GM23338 (cell line): ENCODE data around the gene KCNAB1. TPM values are rescaled to one million over a fixed set of nuclear protein-coding genes. Genes with fewer than 3 reads are reported as not detected.

Source experiments
- ATAC-seq: fragments of 200-7000 bp; cut with Tn5 transposase; 3 replicates; pipeline ENCODE4 v1.9.1; 2020
- DNase-seq: peaks from one replicate; pipeline ENCODE4 v3.0.0-alpha.2; 2015; ENCODE audit warnings: low spot score
- H2AFZ ChIP-seq: fragments of 200-600 bp; sonication (generic); 2 replicates; pipeline ENCODE4 v1.8.0; 2016; ENCODE audit warnings: antibody characterized with exemption, mild to moderate bottlenecking, moderate library complexity
- H3F3A ChIP-seq: fragments of 200-600 bp; sonication (generic); replicated peaks from 2 replicates; pipeline ENCODE4 v1.8.0; 2017; ENCODE audit warnings: antibody characterized with exemption, mixed run types, low read depth
- H3K27ac ChIP-seq: fragments of 200-600 bp; sonication (generic); 2 replicates; pipeline ENCODE4 v1.6.1; 2016; ENCODE audit warnings: low read depth
- H3K27me3 ChIP-seq: fragments of 200-600 bp; sonication (generic); 2 replicates; pipeline ENCODE4 v1.8.0; 2016; ENCODE audit warnings: mild to moderate bottlenecking, mixed run types, moderate library complexity; ENCODE audit not compliant: insufficient read depth
- H3K36me3 ChIP-seq: fragments of 200-600 bp; sonication (generic); 2 replicates; pipeline ENCODE4 v1.8.0; 2016; ENCODE audit warnings: mild to moderate bottlenecking; ENCODE audit not compliant: insufficient read depth
- H3K4me1 ChIP-seq: fragments of 200-600 bp; sonication (generic); 2 replicates; pipeline ENCODE4 v1.8.0; 2016; ENCODE audit warnings: mild to moderate bottlenecking, moderate library complexity; ENCODE audit not compliant: insufficient read depth
- H3K4me2 ChIP-seq: fragments of 200-600 bp; sonication (generic); 2 replicates; pipeline ENCODE4 v1.7.1; 2017; ENCODE audit warnings: mixed run types
- H3K4me3 ChIP-seq: fragments of 200-600 bp; sonication (generic); 2 replicates; pipeline ENCODE4 v1.6.1; 2016; ENCODE audit warnings: mixed run types
- H3K79me2 ChIP-seq: fragments of 200-600 bp; sonication (generic); replicated peaks from 2 replicates; pipeline ENCODE4 v1.8.0; 2017; ENCODE audit warnings: mild to moderate bottlenecking; ENCODE audit not compliant: insufficient read depth
- H3K9me2 ChIP-seq: fragments of 200-600 bp; sonication (generic); 2 replicates; pipeline ENCODE4 v1.8.0; 2017; ENCODE audit not compliant: insufficient read depth
- H4K20me1 ChIP-seq: fragments of 200-600 bp; sonication (generic); replicated peaks from 2 replicates; pipeline ENCODE4 v1.8.0; 2017; ENCODE audit warnings: mild to moderate bottlenecking; ENCODE audit not compliant: insufficient read depth
- H3K27ac Mint-ChIP-seq: 2 replicates; pipeline ENCODE4 v1.8.0; 2020; ENCODE audit warnings: inconsistent platforms, mild to moderate bottlenecking, moderate library complexity, mixed read lengths
- H3K27me3 Mint-ChIP-seq: 3 replicates; pipeline ENCODE4 v1.8.0; 2022; ENCODE audit warnings: low read depth, mild to moderate bottlenecking, moderate library complexity, mixed read lengths, inconsistent platforms; ENCODE audit not compliant: insufficient read depth, poor library complexity
- H3K36me3 Mint-ChIP-seq: 3 replicates; pipeline ENCODE4 v1.8.0; 2021; ENCODE audit warnings: low read depth, mild to moderate bottlenecking, inconsistent platforms, moderate library complexity, mixed read lengths
- H3K4me1 Mint-ChIP-seq: 3 replicates; pipeline ENCODE4 v1.8.0; 2020; ENCODE audit warnings: mild to moderate bottlenecking, inconsistent platforms, mixed read lengths
- H3K4me3 Mint-ChIP-seq: 3 replicates; pipeline ENCODE4 v1.8.0; 2021; ENCODE audit warnings: moderate library complexity, mild to moderate bottlenecking, inconsistent platforms, mixed read lengths
- H3K9me3 Mint-ChIP-seq: 3 replicates; pipeline ENCODE4 v1.8.0; 2020; ENCODE audit warnings: moderate library complexity, mild to moderate bottlenecking, inconsistent platforms, mixed read lengths
- CREB1 ChIP-seq: fragments of 250-450 bp; sonication (Bioruptor Pico); IDR thresholded peaks from 2 replicates; pipeline ENCODE4 v1.5.0; 2020; ENCODE audit warnings: low read depth, mild to moderate bottlenecking, moderate library complexity
- ETS1 ChIP-seq: IDR thresholded peaks from 2 replicates; pipeline ENCODE4 v1.6.1; 2016; ENCODE audit warnings: antibody characterized with exemption
- EZH2 ChIP-seq: fragments of 200-600 bp; sonication (generic); IDR thresholded peaks from one replicate; pipeline ENCODE4 v1.8.0; 2017; ENCODE audit warnings: antibody characterized with exemption, mild to moderate bottlenecking, low read depth; ENCODE audit not compliant: unreplicated experiment
- EZH2phosphoT487 ChIP-seq: fragments of 200-600 bp; sonication (generic); IDR thresholded peaks from one replicate; pipeline ENCODE4 v1.8.1; 2018; ENCODE audit warnings: antibody characterized with exemption; ENCODE audit not compliant: unreplicated experiment
- NANOG ChIP-seq: IDR thresholded peaks from 2 replicates; pipeline ENCODE4 v1.6.1; 2016; ENCODE audit warnings: antibody characterized with exemption, borderline replicate concordance
- POLR2AphosphoS5 ChIP-seq: IDR thresholded peaks from 2 replicates; pipeline ENCODE4 v1.6.1; 2016; ENCODE audit warnings: antibody characterized with exemption, low read depth
- STAT1 ChIP-seq: IDR thresholded peaks from one replicate; pipeline ENCODE4 v1.6.1; 2016; ENCODE audit warnings: antibody characterized with exemption; ENCODE audit not compliant: unreplicated experiment
- ZNF114 ChIP-seq: fragments of 250-450 bp; sonication (Bioruptor Pico); IDR thresholded peaks from 2 replicates; pipeline ENCODE4 v1.5.0; 2020; ENCODE audit warnings: mild to moderate bottlenecking, moderate library complexity
- ZNF331 ChIP-seq: fragments of 250-450 bp; sonication (Bioruptor Pico); IDR thresholded peaks from 2 replicates; pipeline ENCODE4 v1.5.0; 2020; ENCODE audit warnings: low read depth, mild to moderate bottlenecking, moderate library complexity
- ZNF462 ChIP-seq: fragments of 250-450 bp; sonication (Bioruptor Pico); IDR thresholded peaks from 2 replicates; pipeline ENCODE4 v1.5.0; 2020; ENCODE audit warnings: mild to moderate bottlenecking, moderate library complexity
- polyA plus RNA-seq: library from polyadenylated mRNA; unstranded; fragments of >200 nt; fragmentation: Nextera tagmentation; extraction: Ambion mirVana; gene quantifications from 2 replicates; pipeline ENCODE4 v1.2.1, GENCODE V29; 2016
- total RNA-seq: library from RNA; depleted of rRNA; stranded (reverse); fragments of >200 nt; shearing (Covaris generic); gene quantifications from 2 replicates; pipeline ENCODE4 v1.2.3, GENCODE V29; 2014

Gene KCNAB1
- total and polyA plus RNA-seq, 2 experiments from 2014 or later: 0.69 to 2.6 TPM

GRCh38 chr3:156332304-156332703 is 211.9 kb downstream of the KCNAB1 start (continued):
- TF ChIP-seq STAT1: no peak
- TF ChIP-seq EZH2phosphoT487: no peak
- no peak for TF ChIP-seq ETS1

- Mint-ChIP-seq H3K27me3 (peaks cover 3% of the 10 kb centered on the region), H3K27ac (no peak overlapping the region; the same call in 1 of the 2 replicates), H3K4me3 (no peak overlapping the region), H3K9me3 (no peaks in the 10 kb centered on the region), H3K4me1 (peaks cover 13% of the 10 kb centered on the region), H3K36me3 (no peaks in the 10 kb centered on the region)
- Histone ChIP-seq H3K36me3 (no peaks in the 10 kb centered on the region), H3K27me3 (no peaks in the 10 kb centered on the region), H4K20me1 (no peaks in the 10 kb centered on the region), H3K79me2 (no peaks in the 10 kb centered on the region), H3K9me2 (0 out of 2 replicates have a peak, but pooled peaks cover 8% of the 10 kb centered on the region), H3K4me1 (peaks cover 9% of the 10 kb centered on the region; the same call in 1 of the 2 replicates), H3K4me3 (no peak overlapping the region), H3K27ac (0 out of 2 replicates have a peak overlapping the region, but pooled peaks have one; percentile 8), H2AFZ (peak overlapping the region; percentile 56), H3K4me2 (no peak overlapping the region), H3F3A (no peaks in the 10 kb centered on the region)
- DNase-seq: no peak
- peak; percentile 87 for ATAC-seq
- no peak for TF ChIP-seq ZNF114 (CRISPR knock-in tag)
- no peak for TF ChIP-seq NANOG
- no peak for TF ChIP-seq POLR2AphosphoS5
- no peak for TF ChIP-seq EZH2
- TF ChIP-seq CREB1 (CRISPR knock-in tag): no peak
These were observed 214.6 kb downstream of the KCNAB1 start for GRCh38 chr3:156334841-156335545.

GRCh38 chr3:156339491-156339890 is 219.1 kb downstream of the KCNAB1 start:
- Histone ChIP-seq H3K36me3 (no peaks in the 10 kb centered on the region), H3K4me1 (peaks cover 6% of the 10 kb centered on the region; the same call in 1 of the 2 replicates), H3K4me3 (no peak overlapping the region), H3K27me3 (no peaks in the 10 kb centered on the region), H3K9me2 (0 out of 2 replicates have a peak, but pooled peaks cover 8% of the 10 kb centered on the region), H3F3A (no peaks in the 10 kb centered on the region), H4K20me1 (no peaks in the 10 kb centered on the region), H3K4me2 (no peak overlapping the region), H3K79me2 (no peaks in the 10 kb centered on the region), H2AFZ (no peak overlapping the region), H3K27ac (no peak overlapping the region)
- H3K9me3 Mint-ChIP-seq: no peaks in the 10 kb centered on the region
- DNase-seq: no peak
- H3K27me3 Mint-ChIP-seq: peaks cover 3% of the 10 kb centered on the region
- no peak overlapping the region for H3K27ac Mint-ChIP-seq
- H3K4me1 Mint-ChIP-seq: peaks cover 17% of the 10 kb centered on the region
- ATAC-seq: no peak
- H3K4me3 Mint-ChIP-seq: no peak overlapping the region
- H3K36me3 Mint-ChIP-seq: no peaks in the 10 kb centered on the region
- no peak for TF ChIP-seq ZNF114 (CRISPR knock-in tag)
- no peak for TF ChIP-seq ZNF331 (CRISPR knock-in tag)
- TF ChIP-seq EZH2phosphoT487: no peak
- no peak for TF ChIP-seq STAT1
- no peak for TF ChIP-seq ETS1
- no peak for TF ChIP-seq ZNF462 (CRISPR knock-in tag)
- TF ChIP-seq EZH2: no peak
